Activated CD8-positive, alpha-beta T cell treated with anti-CD3 and anti-CD28 coated beads for 36 hours (primary cell): ENCODE data around the gene CAMK1D. TPM values are rescaled to one million over a fixed set of nuclear protein-coding genes. Genes with fewer than 3 reads are reported as not detected.

Experiments
- ATAC-seq: fragments of 200-7000 bp; cut with Tn5 transposase; one replicate; pipeline ENCODE4 v1.10.0; 2021; ENCODE audit warnings: mild to moderate bottlenecking, moderate library complexity
- CTCF ChIA-PET: fragments of 350-600 bp; sonication (Branson Sonifier 250); formaldehyde crosslinking; loops from one replicate; lab custom pipeline; 2021; ENCODE audit warnings: antibody characterized with exemption; lab: Charles Lee
- POLR2A ChIA-PET: fragments of 350-600 bp; sonication (Branson Sonifier 250); formaldehyde crosslinking; loops from one replicate; lab custom pipeline; 2021; ENCODE audit warnings: antibody characterized with exemption; lab: Charles Lee
- DNase-seq: peaks from one replicate; pipeline ENCODE4 v3.0.0-alpha.2; 2020
- H3K27ac Mint-ChIP-seq: one replicate; pipeline ENCODE4 v1.8.0; 2021; ENCODE audit warnings: mild to moderate bottlenecking, mixed read lengths
- H3K27me3 Mint-ChIP-seq: one replicate; pipeline ENCODE4 v1.8.0; 2021; ENCODE audit warnings: mixed read lengths
- H3K36me3 Mint-ChIP-seq: one replicate; pipeline ENCODE4 v1.8.0; 2021; ENCODE audit warnings: low read depth, mixed read lengths
- H3K4me1 Mint-ChIP-seq: one replicate; pipeline ENCODE4 v1.8.0; 2021; ENCODE audit warnings: low read depth, mixed read lengths
- H3K4me3 Mint-ChIP-seq: one replicate; pipeline ENCODE4 v1.8.0; 2021; ENCODE audit warnings: mild to moderate bottlenecking, moderate library complexity, mixed read lengths
- H3K9me3 Mint-ChIP-seq: one replicate; pipeline ENCODE4 v1.8.0; 2021; ENCODE audit warnings: mixed read lengths
- CTCF ChIP-seq: fragments of 200-600 bp; IDR thresholded peaks from one replicate; pipeline ENCODE4 v1.8.0; 2022; ENCODE audit warnings: antibody characterized with exemption, mild to moderate bottlenecking
- intact Hi-C: fragments of 100-400 bp; cut with micrococcal nuclease; formaldehyde crosslinking; loops from one replicate; pipeline ENCODE4 v1.10.0; 2022
- total RNA-seq, 2 experiments: library from RNA; stranded (reverse); gene quantifications; one replicate each; pipeline ENCODE4 v1.2.3, GENCODE V29; 2021

The CAMK1D gene
- total RNA-seq, 2 experiments from 2014 or later: 13.8 TPM

- peaks cover 14% of the 10 kb centered on the region for H3K4me1 Mint-ChIP-seq
- H3K27me3 Mint-ChIP-seq: no peaks in the 10 kb centered on the region
- ATAC-seq (no peak), DNase-seq (no peak)
- POLR2A ChIA-PET: no interaction called here
- H3K9me3 Mint-ChIP-seq: no peaks in the 10 kb centered on the region
- no peak overlapping the region for H3K4me3 Mint-ChIP-seq
- intact Hi-C loops: no loop called here
- TF ChIP-seq CTCF: no peak
- H3K27ac Mint-ChIP-seq: no peak overlapping the region
- H3K36me3 Mint-ChIP-seq: no peaks in the 10 kb centered on the region
- CTCF ChIA-PET: interaction anchor here (1.3 kb wide), 1 partner anchor 74 kb away, joined by 3 read pairs; no protein-coding TSS in a partner anchor
These were observed 435.3 kb downstream of the CAMK1D start for GRCh38 chr10:12784646-12785045.

- no peak for ATAC-seq
- DNase-seq: no peak
- no peaks in the 10 kb centered on the region for H3K27me3 Mint-ChIP-seq
- H3K9me3 Mint-ChIP-seq: no peaks in the 10 kb centered on the region
- intact Hi-C loops: no loop called here
- no peak for TF ChIP-seq CTCF
- H3K4me3 Mint-ChIP-seq: no peak overlapping the region
- no peak overlapping the region for H3K27ac Mint-ChIP-seq
- ChIA-PET POLR2A (no interaction called here), CTCF (interaction anchor here (1.3 kb wide), 1 partner anchor 75 kb away, joined by 3 read pairs; no protein-coding TSS in a partner anchor)
- H3K4me1 Mint-ChIP-seq: peaks cover 12% of the 10 kb centered on the region
- no peaks in the 10 kb centered on the region for H3K36me3 Mint-ChIP-seq
These were observed 436.1 kb downstream of the CAMK1D start for GRCh38 chr10:12785415-12785831.

- no peak for TF ChIP-seq CTCF
- Mint-ChIP-seq H3K27ac (no peak overlapping the region), H3K36me3 (peaks cover 1% of the 10 kb centered on the region), H3K4me3 (no peak overlapping the region), H3K4me1 (peaks cover 2% of the 10 kb centered on the region), H3K27me3 (no peaks in the 10 kb centered on the region), H3K9me3 (no peaks in the 10 kb centered on the region)
- DNase-seq (no peak), ATAC-seq (no peak)
- POLR2A ChIA-PET: no interaction called here
- CTCF ChIA-PET: no interaction called here
- intact Hi-C loops: no loop called here
These were observed 437.9 kb downstream of the CAMK1D start for GRCh38 chr10:12787297-12787696.

- peaks cover 1% of the 10 kb centered on the region for H3K36me3 Mint-ChIP-seq
These were observed 438.9 kb downstream of the CAMK1D start for GRCh38 chr10:12788277-12788676.

GRCh38 chr10:12790270-12790669 lies 440.9 kb downstream of the CAMK1D start:
- intact Hi-C loops: no loop called here
- no peaks in the 10 kb centered on the region for H3K4me1 Mint-ChIP-seq
- H3K9me3 Mint-ChIP-seq: no peaks in the 10 kb centered on the region
- DNase-seq: no peak
- H3K27me3 Mint-ChIP-seq: no peaks in the 10 kb centered on the region
- no peak for TF ChIP-seq CTCF
- H3K4me3 Mint-ChIP-seq: no peak overlapping the region
- CTCF ChIA-PET: no interaction called here
- peaks cover 1% of the 10 kb centered on the region for H3K36me3 Mint-ChIP-seq
- no peak for ATAC-seq
- POLR2A ChIA-PET: no interaction called here
- no peak overlapping the region for H3K27ac Mint-ChIP-seq

More at GRCh38 chr10:12788277-12788676, 438.9 kb downstream of the CAMK1D start:
- intact Hi-C loops: no loop called here
- DNase-seq (no peak), ATAC-seq (no peak)
- H3K27ac Mint-ChIP-seq: no peak overlapping the region
- no peaks in the 10 kb centered on the region for H3K4me1 Mint-ChIP-seq
- POLR2A ChIA-PET: no interaction called here
- no peaks in the 10 kb centered on the region for H3K9me3 Mint-ChIP-seq
- H3K27me3 Mint-ChIP-seq: no peaks in the 10 kb centered on the region
- no peak for TF ChIP-seq CTCF
- CTCF ChIA-PET: no interaction called here
- no peak overlapping the region for H3K4me3 Mint-ChIP-seq
